Breast epithelium (tissue), 3 donors: ENCODE data around the gene FAM89B.

Experiments used
- POLR2A ChIP-seq: fragments of 450-650 bp; IDR thresholded peaks from one replicate; pipeline ENCODE4 v1.6.1; 2016; ENCODE audit warnings: antibody characterized with exemption, mild to moderate bottlenecking, moderate library complexity
- POLR2AphosphoS5 ChIP-seq, 3 donors: sonication (generic); formaldehyde crosslinking; IDR thresholded peaks; one replicate each; pipeline ENCODE4 v1.6.1; 2017; ENCODE audit warnings: antibody characterized with exemption in 3 of 3
- TF ChIP-seq, protein P1 (sequence below), 3 donors: fragments of 450-650 bp; IDR thresholded peaks; one replicate each; pipeline ENCODE4 v1.5.1; 2016 to 2017; ENCODE audit warnings: antibody characterized with exemption in 3 of 3, mild to moderate bottlenecking in 3 of 3, moderate library complexity in 3 of 3

- TF ChIP-seq POLR2A (no peak), POLR2AphosphoS5 (IDR thresholded peaks at IDR 0.05) (no peak)
- TF ChIP-seq, protein P1, sequence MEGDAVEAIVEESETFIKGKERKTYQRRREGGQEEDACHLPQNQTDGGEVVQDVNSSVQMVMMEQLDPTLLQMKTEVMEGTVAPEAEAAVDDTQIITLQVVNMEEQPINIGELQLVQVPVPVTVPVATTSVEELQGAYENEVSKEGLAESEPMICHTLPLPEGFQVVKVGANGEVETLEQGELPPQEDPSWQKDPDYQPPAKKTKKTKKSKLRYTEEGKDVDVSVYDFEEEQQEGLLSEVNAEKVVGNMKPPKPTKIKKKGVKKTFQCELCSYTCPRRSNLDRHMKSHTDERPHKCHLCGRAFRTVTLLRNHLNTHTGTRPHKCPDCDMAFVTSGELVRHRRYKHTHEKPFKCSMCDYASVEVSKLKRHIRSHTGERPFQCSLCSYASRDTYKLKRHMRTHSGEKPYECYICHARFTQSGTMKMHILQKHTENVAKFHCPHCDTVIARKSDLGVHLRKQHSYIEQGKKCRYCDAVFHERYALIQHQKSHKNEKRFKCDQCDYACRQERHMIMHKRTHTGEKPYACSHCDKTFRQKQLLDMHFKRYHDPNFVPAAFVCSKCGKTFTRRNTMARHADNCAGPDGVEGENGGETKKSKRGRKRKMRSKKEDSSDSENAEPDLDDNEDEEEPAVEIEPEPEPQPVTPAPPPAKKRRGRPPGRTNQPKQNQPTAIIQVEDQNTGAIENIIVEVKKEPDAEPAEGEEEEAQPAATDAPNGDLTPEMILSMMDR (IDR thresholded peaks at IDR 0.05): no peak
Observed at GRCh38 chr11:65557280-65558001, 14.9 kb upstream of the FAM89B start.
